PC-3 (cell line): Measurements from ENCODE around the gene ANKRD2.

Source experiments
- EZH2 ChIP-seq: fragments of 300-600 bp; sonication (generic); IDR thresholded peaks from one replicate; pipeline ENCODE4 v1.6.1; 2017; ENCODE audit warnings: antibody characterized with exemption, mild to moderate bottlenecking, low read length; ENCODE audit not compliant: unreplicated experiment
- EZH2phosphoT487 ChIP-seq: fragments of 300-600 bp; sonication (generic); IDR thresholded peaks from 2 replicates; pipeline ENCODE4 v1.6.1; 2018; ENCODE audit warnings: mild to moderate bottlenecking, antibody characterized with exemption, low read length, borderline replicate concordance
- TF ChIP-seq, protein P1 (sequence below): fragments of 300-600 bp; sonication (generic); conservative IDR thresholded peaks from 2 replicates; pipeline ENCODE4 v1.5.1; 2017; ENCODE audit warnings: antibody characterized with exemption, low read depth, mild to moderate bottlenecking, low read length

- no peak for TF ChIP-seq EZH2
- TF ChIP-seq, protein P1, sequence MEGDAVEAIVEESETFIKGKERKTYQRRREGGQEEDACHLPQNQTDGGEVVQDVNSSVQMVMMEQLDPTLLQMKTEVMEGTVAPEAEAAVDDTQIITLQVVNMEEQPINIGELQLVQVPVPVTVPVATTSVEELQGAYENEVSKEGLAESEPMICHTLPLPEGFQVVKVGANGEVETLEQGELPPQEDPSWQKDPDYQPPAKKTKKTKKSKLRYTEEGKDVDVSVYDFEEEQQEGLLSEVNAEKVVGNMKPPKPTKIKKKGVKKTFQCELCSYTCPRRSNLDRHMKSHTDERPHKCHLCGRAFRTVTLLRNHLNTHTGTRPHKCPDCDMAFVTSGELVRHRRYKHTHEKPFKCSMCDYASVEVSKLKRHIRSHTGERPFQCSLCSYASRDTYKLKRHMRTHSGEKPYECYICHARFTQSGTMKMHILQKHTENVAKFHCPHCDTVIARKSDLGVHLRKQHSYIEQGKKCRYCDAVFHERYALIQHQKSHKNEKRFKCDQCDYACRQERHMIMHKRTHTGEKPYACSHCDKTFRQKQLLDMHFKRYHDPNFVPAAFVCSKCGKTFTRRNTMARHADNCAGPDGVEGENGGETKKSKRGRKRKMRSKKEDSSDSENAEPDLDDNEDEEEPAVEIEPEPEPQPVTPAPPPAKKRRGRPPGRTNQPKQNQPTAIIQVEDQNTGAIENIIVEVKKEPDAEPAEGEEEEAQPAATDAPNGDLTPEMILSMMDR, result no peak
- no peak for TF ChIP-seq EZH2phosphoT487
Measured at GRCh38 chr10:97585439-97585811, 12.8 kb downstream of the ANKRD2 start.
